ENCODE measurements around the gene PAPPA.

Gene PAPPA

GRCh38 chr9:116360989-116361388 lies 207.4 kb downstream of the PAPPA start:
- DNase-seq: no peak

DNA sequence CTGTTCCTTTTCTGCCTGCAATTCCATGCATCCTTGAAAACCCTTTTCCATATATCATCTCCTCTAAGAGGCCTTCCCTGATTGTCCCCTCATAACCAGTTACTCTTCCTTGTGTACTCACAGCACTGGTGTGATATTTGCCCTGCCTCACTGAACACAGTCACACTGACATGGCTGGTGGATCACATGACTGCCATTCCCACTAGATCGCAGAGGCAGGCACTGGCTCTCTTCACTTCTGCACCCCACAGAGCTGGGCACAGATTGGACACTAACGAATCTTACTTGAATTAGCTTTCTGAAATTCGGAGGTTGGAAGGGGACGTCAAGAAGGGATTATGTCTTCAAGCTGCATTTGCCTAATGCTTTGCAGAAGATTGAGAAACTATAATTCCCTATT lies 208.0 kb downstream of the PAPPA start:
- no peak for DNase-seq

DNA sequence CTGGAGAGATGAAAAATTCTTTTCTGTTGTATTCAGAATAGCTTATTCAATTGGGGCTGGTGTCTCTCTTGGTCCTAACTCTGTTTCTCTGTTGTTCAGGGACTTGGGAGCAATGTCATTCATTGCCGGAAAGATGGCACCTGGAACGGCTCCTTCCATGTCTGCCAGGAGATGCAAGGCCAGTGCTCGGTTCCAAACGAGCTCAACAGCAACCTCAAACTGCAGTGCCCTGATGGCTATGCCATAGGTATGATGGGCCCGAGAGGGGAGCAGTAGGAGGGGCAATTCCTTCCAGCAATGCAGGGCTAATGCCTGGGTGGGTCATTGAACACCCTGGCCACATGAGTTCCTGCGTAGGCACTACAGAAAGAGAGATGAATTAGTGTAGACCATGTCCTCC lies 208.9 kb downstream of the PAPPA start:
- DNase-seq: no peak

- DNase-seq: peak; percentile 41
Observed at GRCh38 chr9:116365056-116365471, 211.5 kb downstream of the PAPPA start.

DNA sequence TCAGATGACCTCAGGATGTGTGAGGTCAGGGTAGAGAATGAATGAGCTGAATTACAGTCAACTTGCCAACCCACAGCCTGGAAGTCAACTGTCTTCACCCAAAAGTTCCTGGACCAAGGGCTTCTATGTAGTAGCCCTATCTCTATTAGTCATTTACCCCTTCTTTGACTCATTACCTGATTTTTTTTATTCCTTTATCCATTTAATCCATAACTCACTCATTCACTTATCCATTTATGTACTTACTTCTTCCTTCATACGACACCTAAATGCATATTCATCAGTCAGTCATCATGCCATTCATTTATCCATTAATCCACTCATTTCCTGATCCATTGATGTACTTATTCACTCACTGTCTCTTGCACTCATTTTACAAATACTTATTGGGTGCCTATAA lies 212.7 kb downstream of the PAPPA start:
- DNase-seq: no peak

DNA sequence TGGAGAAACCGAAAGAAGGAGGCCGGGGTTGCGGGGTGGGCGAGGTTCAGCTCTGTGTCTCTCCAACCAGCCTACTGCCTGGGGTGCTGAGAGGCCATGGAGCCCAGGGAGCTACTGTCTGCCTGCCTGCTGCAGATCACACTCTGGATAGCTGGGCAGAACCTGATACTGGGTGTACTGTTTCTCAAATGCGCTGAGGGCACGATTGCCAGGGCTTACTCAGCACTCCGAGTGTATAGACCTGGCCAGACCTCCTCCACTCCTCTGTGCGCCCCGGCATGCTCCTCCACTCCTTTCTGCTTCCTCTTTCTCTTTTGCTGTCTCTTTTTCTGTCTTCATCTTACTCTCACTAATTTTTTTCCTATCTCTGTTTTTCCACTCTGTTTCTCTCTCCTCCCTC lies 215.1 kb downstream of the PAPPA start:
- DNase-seq: no peak

GRCh38 chr9:116369706-116370105 lies 216.1 kb downstream of the PAPPA start:
- DNase-seq: no peak

DNA sequence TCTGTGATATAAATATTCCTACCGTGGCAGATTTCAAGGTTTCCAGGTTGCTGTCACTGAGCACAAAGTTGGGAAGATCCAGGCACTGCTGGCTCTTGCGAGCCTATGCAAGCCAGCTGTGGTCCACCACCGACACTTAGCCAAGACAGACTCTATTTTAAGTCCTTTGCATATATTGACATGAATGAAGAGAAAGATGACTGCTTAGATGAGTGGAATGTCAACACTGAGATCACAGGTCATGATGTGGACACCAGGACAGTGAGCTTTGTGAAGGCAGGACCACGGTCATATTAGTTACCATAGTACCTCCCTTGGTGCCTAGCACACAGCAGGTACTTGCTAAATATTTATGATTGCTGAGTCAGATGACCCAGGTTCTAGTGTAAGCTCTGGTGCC lies 217.0 kb downstream of the PAPPA start:
- no peak for DNase-seq

DNA sequence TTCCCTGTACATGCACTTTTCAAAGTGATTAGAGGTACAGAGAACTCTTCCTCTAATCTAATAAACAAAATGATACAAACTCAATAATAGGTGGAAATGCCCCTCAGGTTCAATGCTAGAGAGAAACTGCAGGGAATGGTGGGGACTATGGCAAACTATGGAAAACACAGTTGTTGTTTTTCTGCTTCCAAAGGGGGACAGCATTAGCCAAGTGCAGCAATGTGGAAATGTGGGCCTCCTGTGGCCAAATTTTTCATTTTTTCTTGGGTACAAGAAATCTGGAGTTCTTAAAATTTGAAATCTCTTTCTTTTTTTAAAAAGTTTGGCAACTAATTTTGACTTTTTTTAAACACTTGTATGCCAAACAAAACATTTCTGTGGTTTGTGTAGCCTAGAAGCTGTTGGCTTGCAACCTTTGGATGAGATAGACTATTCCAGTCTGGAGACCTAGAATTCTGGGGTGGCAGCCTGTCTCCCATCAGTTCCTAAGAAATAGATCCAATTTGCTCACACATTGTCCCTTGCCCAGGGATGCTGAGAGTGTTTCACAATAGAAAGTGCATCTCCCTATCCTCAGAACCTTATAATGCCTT lies 218.6 kb downstream of the PAPPA start:
- DNase-seq: no peak

DNA sequence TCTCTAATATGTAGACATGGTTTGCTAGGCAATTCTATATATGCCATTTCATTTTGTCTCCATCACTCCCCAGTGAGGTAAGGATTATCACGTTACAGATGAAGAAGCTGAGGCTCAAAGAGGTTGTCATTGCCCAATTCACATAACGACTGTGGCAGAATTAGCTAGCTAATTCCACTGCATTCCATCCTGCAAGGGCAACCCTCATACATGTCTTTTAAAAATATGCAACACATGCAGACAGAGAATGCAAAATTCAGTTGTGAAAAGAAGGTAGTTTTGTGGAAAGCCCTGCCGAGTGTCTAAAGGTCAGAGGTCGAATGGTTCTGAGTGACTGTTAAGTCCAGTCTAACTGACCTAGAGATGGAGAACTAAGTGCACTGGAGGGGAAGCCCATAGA lies 219.2 kb downstream of the PAPPA start:
- no peak for DNase-seq

GRCh38 chr9:116377179-116377798 lies 223.7 kb downstream of the PAPPA start:
- DNase-seq: peak; percentile 22

DNA sequence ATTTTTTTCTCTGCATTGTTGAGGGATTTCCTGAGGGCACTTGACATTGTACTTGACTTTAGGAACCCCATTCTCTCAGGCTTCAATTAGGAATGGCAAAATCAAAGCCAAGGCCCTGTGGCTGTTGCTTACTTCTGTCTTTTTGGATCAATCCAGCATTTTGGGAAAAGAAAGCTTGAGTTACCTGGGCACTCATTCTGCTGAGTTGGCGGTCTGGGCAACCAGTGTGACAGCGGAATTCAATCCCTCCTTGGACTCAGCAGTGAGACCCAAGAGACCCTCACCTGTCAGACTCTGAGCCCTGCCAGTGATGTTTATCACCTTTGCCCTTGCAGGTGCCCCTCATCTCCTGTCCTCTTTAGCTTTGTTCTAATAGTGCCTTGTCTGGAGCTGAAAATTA lies 225.3 kb downstream of the PAPPA start:
- no peak for DNase-seq

- no peak for DNase-seq
Observed at GRCh38 chr9:116379821-116380220, 226.2 kb downstream of the PAPPA start.

DNA sequence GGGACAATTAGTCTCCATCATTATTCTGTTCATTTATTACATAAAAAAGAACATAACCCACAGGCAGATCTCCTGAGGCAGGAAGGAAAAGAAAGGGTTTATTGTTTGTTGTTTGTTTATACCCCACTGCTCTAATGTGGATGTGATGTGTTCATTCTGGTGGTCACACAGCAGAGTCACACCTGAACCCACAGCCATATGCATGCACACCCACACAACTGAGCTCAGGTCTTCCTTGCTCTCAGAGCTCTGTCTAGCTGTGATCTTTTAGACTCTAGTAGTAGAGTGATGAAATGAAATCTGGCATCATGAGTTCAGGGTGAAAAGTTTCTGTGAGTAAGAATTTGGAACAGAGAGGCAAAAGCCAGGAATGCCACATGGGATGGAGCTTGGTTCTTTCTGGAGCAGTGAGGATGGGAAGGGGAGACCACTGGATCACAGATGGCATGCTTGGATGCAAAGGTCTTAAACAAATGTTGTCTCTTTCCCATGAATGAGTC lies 227.0 kb downstream of the PAPPA start:
- no peak for DNase-seq

DNA sequence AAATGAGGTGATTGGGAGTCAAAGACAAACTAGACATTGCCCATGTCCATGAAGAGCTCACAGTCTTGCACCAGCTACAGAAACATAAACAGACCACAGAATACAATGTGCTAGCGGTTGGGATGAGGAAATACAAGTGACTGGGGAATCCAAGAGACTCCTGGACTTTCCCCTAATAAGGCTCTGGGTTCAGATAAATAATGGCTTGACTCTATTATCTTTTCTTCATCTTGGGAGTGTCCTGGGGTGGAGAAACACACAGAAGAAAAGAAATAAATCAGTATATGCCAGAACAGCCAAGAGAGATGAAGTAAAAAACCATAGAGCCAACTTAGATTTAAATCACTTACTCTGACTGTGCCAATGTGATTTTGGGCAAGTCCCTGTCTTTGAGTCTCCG lies 227.8 kb downstream of the PAPPA start:
- no peak for DNase-seq

DNA sequence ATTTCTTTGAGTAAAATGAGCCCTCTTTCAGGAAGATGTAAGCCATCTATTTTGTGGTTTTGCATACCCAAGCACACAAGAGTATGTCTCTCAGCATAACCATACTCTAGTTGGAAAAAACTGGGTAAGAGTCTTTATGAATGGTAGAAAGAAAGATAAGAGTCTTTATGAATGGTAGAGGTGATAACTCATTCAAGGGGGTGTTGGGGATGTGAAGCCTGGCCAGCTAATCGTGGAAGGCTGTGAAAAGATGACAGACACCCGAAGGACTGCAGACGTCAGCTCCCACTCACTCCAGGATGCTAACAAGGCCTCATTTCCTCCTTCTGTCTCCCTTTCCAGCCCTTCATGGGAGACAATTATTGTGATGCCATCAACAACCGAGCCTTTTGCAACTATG lies 228.5 kb downstream of the PAPPA start:
- DNase-seq: no peak

DNA sequence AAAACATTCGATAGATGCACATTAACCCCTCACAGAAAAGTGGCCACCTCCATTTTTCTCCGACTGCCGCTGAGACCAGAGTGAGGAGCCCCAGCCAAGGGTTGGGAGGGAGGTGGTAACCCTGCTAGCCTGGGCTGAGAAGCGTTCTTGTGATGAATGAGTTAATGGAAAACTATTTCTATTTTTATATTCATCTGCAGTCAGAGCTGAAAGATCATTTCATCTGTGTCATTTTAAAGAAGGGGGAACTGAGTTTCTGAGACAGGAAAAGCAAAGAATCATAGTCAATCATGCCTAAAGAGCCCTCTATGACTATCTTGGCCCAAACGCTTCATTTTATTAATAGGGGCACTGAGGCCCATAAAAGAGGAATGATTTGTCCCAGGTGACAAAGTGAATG lies 229.5 kb downstream of the PAPPA start:
- no peak for DNase-seq

- DNase-seq: no peak
Observed at GRCh38 chr9:116383936-116384335, 230.3 kb downstream of the PAPPA start.

GRCh38 chr9:116387934-116388698 lies 234.5 kb downstream of the PAPPA start:
- no peak for DNase-seq

GRCh38 chr9:116389541-116390302 lies 236.1 kb downstream of the PAPPA start:
- no peak for DNase-seq

- DNase-seq: no peak
Observed at GRCh38 chr9:116390303-116391228, 237.0 kb downstream of the PAPPA start.

GRCh38 chr9:116391306-116391900 lies 237.8 kb downstream of the PAPPA start:
- no peak for DNase-seq
